ENCODE results near the gene LFNG.
"Not testable (repeated sequence)": the region's sequence is repeated elsewhere in the genome, so short reads cannot be mapped to it uniquely, and the experiment has no call there.

DNA sequence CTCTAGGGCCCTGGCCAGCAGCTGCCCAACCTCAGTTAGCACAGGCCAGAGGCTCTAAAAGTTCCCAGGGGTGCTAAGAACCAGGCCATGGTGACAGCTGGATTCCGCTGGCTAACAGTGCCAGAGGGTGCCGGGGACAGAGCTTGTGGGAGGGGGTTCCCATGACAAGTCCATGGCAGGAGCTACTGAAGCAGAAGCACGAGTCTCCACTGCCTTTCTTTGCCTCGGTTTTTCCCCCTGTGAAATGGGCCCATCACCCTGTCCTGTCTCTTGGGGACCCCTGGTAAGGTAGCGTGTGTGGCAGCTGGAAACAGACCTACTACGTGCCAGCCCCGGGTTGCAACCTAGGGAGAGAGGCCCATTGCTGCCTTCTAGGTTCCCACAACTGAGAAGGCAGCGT lies 13.2 kb downstream of the LFNG start:
- not testable (repeated sequence) for TF ChIP-seq CTCF, POLR2A, POLR2AphosphoS5 (IDR thresholded peaks at IDR 0.05)
